GM12864 (cell line): ENCODE results near the gene PIP4K2C.
"Not testable (repeated sequence)": the region's sequence is repeated elsewhere in the genome, so short reads cannot be mapped to it uniquely, and the experiment has no call there.

ENCODE experiments used
- DNase-seq: peaks from one replicate; pipeline ENCODE4 v3.0.0-alpha.2; 2011; ENCODE audit warnings: low read depth
- H3K4me3 ChIP-seq: 2 replicates; pipeline ENCODE4 v1.5.1; 2011; ENCODE audit warnings: mild to moderate bottlenecking, low read depth, low read length, control low read depth
- CTCF ChIP-seq: IDR thresholded peaks from 2 replicates; pipeline ENCODE4 v1.5.1; 2011; ENCODE audit warnings: low read depth, mild to moderate bottlenecking, moderate library complexity, low read length, control low read depth, inconsistent platforms; ENCODE audit errors: missing control alignments

The PIP4K2C gene

DNA sequence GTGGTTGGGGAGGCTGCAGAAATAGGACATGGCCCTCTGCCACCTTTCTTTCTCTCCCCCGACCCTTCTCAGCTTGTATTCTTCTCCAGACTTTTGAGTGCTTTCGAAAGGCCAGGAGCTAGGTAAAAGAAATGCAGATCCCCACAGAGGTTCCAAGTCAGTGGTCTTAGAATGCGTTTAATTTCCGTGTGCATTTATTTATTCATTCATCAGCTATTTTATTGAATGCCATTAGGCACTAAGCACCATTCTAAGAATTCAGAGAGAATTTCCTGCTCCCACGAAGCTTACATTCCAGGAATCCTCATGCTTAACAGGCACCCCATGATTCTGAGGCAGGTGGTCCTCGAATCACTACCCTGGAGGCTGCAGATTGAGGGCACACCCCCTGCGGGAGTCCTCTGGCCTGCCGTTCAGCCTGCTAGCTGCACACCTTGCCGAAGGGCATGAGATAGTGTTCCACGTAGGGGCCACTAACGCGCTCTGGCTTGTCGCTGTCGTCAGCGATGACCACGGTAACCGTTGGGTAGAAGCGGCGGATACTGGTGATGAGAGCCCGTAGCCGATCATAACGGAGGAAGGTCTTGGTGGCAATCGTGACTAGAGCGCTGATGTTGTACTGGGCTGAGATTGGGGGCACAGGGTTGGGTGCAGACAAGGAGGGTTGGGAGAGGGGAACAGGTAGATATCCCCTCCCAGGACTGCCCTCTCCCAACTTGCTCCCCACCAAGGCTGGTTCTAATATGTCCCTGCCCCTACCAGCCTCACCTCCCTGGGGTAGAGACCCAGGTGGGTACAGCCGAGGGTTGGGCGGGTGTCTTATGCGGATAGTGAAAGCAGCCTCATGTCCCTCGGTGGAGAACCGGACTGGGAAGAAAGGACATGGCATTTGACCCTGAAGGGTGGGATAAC, 37.5 kb downstream of the PIP4K2C start:
- no peak for TF ChIP-seq CTCF
- H3K4me3 ChIP-seq = no peak overlapping the region
- no peak for DNase-seq

GRCh38 chr12:57629897-57630471, 39.0 kb downstream of the PIP4K2C start:
- DNase-seq = no peak
- TF ChIP-seq CTCF = no peak
- H3K4me3 ChIP-seq = no peak overlapping the region

GRCh38 chr12:57630891-57631433, 40.0 kb downstream of the PIP4K2C start:
- H3K4me3 ChIP-seq = no peak overlapping the region
- no peak for DNase-seq
- no peak for TF ChIP-seq CTCF

- DNase-seq = no peak
- H3K4me3 ChIP-seq = no peak overlapping the region
- no peak for TF ChIP-seq CTCF
Measured at GRCh38 chr12:57631566-57632072, 40.6 kb downstream of the PIP4K2C start.

DNA sequence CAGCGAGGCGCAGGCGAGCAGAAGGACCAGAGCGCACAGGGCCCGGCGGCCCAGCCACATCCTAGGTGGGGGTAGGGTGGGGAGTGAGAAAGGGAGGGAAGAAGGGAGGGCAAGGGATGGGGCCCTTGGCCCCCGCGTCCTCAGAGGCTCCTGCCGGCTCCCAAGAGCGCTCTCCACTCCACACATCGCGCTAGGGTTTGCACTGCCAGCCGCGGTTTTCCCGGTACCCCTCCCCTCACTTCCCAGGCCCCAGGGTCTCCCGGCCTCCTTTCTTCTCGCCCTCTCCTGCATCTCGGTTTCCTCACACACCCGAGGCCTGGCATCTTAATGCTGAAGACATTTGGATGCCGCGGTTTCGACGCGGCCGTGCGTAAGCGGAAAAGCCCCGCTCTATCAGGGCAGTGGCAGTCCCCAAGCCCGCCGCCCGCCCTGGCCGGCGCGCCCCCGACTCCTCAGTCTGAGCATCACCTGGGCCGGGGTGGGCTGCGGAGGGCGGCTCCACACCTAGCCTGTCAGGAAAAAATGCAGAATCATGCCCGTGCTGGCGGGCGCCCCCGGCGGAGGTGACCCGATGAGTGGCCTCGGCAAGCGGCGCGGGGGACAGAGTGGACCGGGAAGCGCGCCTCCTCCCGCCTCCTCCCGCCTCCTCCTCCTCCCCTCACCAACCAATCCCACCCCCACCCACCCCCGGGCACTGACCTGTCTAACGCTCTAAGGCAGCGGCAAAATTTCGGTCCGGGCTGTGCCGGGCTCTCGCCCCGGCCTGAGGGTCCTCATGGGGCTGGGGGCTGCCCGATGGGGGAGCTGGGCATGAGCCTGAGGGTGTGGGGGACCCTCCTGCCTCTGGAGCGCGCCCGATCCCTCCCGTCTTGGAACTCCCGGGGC, 41.3 kb downstream of the PIP4K2C start:
- no peak for TF ChIP-seq CTCF
- no peak for DNase-seq
- H3K4me3 ChIP-seq = peak overlapping the region; percentile 51

DNA sequence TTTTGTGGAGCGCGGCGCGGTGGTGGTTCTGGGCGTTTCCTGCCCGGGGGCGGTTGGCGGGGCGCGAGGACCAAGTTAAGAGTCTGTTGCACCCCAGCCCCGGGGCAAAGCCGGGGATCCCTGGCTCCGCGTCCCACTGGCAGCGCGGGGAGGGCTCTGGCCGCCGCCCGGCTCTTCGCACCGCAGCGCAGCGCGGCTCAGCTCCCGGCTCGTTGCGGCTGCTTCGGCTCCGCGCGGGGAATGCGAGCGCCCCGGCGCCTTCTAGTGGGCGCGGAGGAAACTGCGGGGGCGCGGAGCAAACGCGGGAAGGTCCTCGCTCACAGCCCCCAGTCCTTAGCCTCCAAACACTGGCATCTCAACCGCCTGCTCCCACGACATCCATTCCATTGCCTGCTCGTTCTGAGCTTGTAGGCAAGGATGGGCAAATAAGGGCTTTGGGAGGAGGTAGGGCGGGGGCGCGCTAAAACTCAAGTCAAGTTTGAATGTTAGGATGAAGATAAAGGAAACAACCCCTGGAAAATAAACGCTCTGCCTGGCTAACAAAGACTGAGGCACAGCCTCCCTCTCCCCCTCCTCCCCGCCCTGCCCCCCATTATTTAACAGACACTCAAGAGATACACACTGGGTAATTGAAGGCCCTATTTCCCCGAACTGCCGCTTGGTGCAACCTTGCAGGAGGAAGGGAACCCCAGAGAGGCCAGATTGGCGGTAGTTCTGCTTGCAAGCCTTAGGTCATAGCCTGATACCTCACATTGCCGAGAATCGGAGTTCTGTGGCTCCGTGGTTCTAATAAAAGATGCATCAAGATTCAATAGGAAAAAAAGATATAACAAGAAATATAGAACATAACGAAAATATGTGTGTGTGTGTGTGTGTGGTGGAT, 42.2 kb downstream of the PIP4K2C start, which contains the start of gene B4GALNT1:
B4GALNT1 (minus strand) TSS at position 244 of the 883 bp plus-strand sequence. CDS start 1,069 bp downstream, outside the sequence.
- DNase-seq = no peak
- TF ChIP-seq CTCF = peak; percentile 89
- peak within 1 kb of the TSS; percentile 51 for H3K4me3 ChIP-seq

DNA sequence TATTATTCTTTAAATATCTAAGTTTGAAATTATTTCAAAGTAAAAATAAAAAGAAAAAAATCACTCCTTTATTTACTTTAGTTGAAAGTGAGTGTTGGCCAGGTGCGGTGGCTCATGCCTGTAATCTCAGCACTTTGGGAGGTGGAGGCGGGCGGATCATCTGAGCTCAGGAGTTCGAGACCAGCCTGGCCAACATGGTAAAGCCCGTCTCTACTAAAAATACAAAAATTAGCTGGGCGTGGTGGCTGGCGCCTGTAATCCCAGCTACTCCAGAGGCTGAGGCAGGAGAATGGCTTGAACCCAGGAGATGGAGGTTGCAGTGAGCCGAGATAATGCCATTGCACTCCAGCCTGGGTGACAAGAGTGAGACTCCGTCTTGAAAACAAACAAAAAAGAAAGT, 45.7 kb downstream of the PIP4K2C start:
- not testable (repeated sequence) for DNase-seq, H3K4me3 ChIP-seq
